Measurements from ENCODE around the gene FARP1.

Gene FARP1

GRCh38 chr13:98474292-98474691, 331.4 kb downstream of the FARP1 start:
- TF ChIP-seq GATA2 (IDR thresholded peaks at IDR 0.05; ENCODE audit: low read depth, low read length) (no peak), GATA3 (IDR thresholded peaks at IDR 0.05; ENCODE audit: low read depth, low read length) (no peak)

- no peak for TF ChIP-seq GATA3 (IDR thresholded peaks at IDR 0.05; ENCODE audit: low read depth, low read length)
- no peak for TF ChIP-seq GATA2 (IDR thresholded peaks at IDR 0.05; ENCODE audit: low read depth, low read length)
Measured at GRCh38 chr13:98474761-98475160, 331.9 kb downstream of the FARP1 start.

- no peak for TF ChIP-seq GATA3 (IDR thresholded peaks at IDR 0.05; ENCODE audit: low read depth, low read length)
- TF ChIP-seq GATA2 (IDR thresholded peaks at IDR 0.05; ENCODE audit: low read depth, low read length) = no peak
Measured at GRCh38 chr13:98475522-98475921, 332.6 kb downstream of the FARP1 start.

GRCh38 chr13:98476106-98476505, 333.2 kb downstream of the FARP1 start:
- TF ChIP-seq GATA2 (IDR thresholded peaks at IDR 0.05; ENCODE audit: low read depth, low read length) (no peak), GATA3 (IDR thresholded peaks at IDR 0.05; ENCODE audit: low read depth, low read length) (no peak)

- TF ChIP-seq GATA2 (IDR thresholded peaks at IDR 0.05; ENCODE audit: low read depth, low read length) (no peak), GATA3 (IDR thresholded peaks at IDR 0.05; ENCODE audit: low read depth, low read length) (no peak)
Measured at GRCh38 chr13:98476538-98476966, 333.7 kb downstream of the FARP1 start.

GRCh38 chr13:98478189-98479129, 335.6 kb downstream of the FARP1 start:
- TF ChIP-seq GATA3 (IDR thresholded peaks at IDR 0.05; ENCODE audit: low read depth, low read length) (no peak), GATA2 (IDR thresholded peaks at IDR 0.05; ENCODE audit: low read depth, low read length) (no peak)

GRCh38 chr13:98479496-98480003, 336.7 kb downstream of the FARP1 start:
- TF ChIP-seq GATA2 (IDR thresholded peaks at IDR 0.05; ENCODE audit: low read depth, low read length) (no peak), GATA3 (IDR thresholded peaks at IDR 0.05; ENCODE audit: low read depth, low read length) (no peak)

- TF ChIP-seq GATA3 (IDR thresholded peaks at IDR 0.05; ENCODE audit: low read depth, low read length) (no peak), GATA2 (IDR thresholded peaks at IDR 0.05; ENCODE audit: low read depth, low read length) (no peak)
Measured at GRCh38 chr13:98480915-98481877, 338.3 kb downstream of the FARP1 start.

- TF ChIP-seq GATA2 (IDR thresholded peaks at IDR 0.05; ENCODE audit: low read depth, low read length) (no peak), GATA3 (IDR thresholded peaks at IDR 0.05; ENCODE audit: low read depth, low read length) (no peak)
Measured at GRCh38 chr13:98482476-98483444, 339.9 kb downstream of the FARP1 start.

GRCh38 chr13:98483601-98484288, 340.9 kb downstream of the FARP1 start:
- TF ChIP-seq GATA2 (IDR thresholded peaks at IDR 0.05; ENCODE audit: low read depth, low read length) (no peak), GATA3 (IDR thresholded peaks at IDR 0.05; ENCODE audit: low read depth, low read length) (no peak)

- TF ChIP-seq GATA2 (IDR thresholded peaks at IDR 0.05; ENCODE audit: low read depth, low read length) = no peak
- no peak for TF ChIP-seq GATA3 (IDR thresholded peaks at IDR 0.05; ENCODE audit: low read depth, low read length)
Measured at GRCh38 chr13:98484289-98485219, 341.7 kb downstream of the FARP1 start.

Data from SH-SY5Y (cell line).